ENCODE data around the gene SLIRP. TPM values are rescaled to one million over a fixed set of nuclear protein-coding genes. Genes with fewer than 3 reads are reported as not detected.
"Not testable (repeated sequence)": the region's sequence is repeated elsewhere in the genome, so short reads cannot be mapped to it uniquely, and the experiment has no call there.

The SLIRP gene
- polyA plus RNA-seq (2013, experiment 1 of 2; ENCODE audit: insufficient read length), result 103 TPM
- polyA plus RNA-seq (2013, experiment 2 of 2; ENCODE audit: insufficient read length), result 69.8 TPM

DNA sequence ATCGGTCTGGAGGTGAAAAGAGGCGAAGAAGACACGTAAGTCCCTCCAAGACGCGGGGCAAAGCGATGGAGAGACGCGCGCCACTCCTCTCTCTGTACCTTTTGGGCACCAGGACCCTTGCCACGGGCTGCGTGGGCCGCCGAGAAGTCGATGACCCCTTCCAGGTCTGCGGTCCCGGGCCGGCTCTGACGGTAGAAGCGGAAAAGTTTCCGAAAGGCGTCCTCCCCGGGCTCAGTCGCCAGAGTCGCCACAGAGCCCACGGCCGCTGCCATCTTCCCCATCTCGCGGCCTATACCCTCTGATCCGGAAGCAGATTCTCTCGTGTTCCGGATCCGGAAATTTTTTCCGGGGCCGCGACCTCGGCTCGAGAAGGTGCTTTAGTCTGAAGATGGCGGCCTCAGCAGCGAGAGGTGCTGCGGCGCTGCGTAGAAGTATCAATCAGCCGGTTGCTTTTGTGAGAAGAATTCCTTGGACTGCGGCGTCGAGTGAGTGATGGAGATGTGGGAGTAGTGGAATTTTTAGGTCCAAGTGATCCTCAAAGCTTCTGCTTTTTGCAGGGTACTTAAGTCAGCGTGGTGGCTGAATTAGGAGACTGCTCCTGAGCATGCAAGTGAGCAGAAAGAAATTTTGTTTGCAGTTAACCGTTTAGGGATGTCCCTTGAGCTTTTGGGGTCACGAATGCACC lies at the start of gene SLIRP, which contains the start of gene ALKBH1:
Gene SLIRP (plus strand): TSS at position 380 of the 685 bp plus-strand sequence. CDS start 9 bp downstream, at position 389.
Gene ALKBH1 (minus strand): TSS at position 300 of the 685 bp plus-strand sequence. CDS start 19 bp downstream, at position 281.
- DNase-seq, result peak; percentile 87

DNA sequence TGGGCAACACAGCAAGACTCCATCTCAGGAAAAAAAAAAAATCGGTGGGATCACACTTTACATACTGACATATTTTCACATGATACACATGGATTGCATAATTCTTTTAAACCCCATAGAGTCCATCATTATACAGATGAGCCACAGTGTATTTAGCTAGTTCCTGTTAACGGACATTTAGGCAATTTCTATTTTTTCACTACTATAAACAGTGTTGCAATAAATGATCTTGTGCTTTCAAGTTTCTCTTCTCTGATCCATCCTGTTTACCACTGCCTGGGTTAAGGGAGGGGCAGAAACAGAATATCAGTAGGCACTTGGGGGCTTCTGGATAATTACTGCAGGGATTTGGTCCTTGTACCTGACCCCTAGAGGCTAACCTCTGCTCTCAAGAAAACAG lies 48.1 kb upstream of the SLIRP start:
- DNase-seq, result no peak

DNA sequence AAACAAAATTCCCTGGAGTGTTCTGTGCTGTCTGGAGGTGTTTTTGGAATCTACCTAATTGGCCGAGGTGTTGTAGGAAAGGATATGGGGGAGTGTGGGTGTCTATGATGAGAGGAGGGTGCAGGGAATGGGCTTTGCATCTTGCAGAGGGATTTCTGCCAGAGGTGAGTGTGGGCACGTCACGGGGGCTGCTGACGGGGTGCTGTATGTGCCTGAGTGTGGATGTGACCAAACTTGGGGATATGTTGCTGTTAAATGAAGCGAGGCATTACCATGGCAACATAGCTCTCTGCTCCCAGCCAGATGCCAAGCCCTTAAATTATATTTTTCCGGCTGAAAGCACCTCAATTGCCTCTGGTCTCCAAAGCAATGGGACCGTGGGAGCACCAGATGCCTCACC lies 47.1 kb upstream of the SLIRP start:
- DNase-seq, result no peak

DNA sequence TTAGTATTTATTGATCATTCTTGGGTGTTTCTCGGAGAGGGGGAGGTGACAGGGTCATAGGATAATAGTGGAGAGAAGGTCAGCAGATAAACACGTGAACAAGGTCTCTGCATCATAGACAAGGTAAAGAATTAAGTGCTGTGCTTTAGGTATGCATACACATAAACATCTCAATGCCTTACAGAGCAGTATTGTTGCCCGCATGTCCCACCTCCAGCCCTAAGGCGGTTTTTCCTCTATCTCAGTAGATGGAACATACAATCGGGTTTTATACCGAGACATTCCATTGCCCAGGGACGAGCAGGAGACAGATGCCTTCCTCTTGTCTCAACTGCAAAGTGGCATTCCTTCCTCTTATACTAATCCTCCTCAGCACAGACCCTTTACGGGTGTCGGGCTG lies 46.3 kb upstream of the SLIRP start:
- DNase-seq, result not testable (repeated sequence)

DNA sequence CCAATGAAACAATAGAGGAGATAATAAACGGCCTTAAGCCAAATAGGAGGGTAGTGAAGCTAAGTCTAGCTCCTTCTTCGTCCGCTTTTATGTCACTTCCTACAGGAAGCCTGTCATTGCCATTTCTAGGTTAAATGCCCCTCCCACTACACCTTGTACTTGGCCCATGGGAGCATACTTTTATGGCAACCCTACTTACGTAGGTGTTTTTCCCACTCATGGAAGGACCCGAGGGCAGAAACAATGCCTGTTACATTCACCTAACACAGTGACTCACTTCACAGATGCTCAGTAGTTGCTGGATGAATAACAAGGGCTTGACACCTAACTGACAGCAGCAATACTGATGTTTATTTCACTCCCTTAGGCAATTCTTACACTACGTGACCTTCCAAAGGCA lies 44.6 kb upstream of the SLIRP start:
- no peak for DNase-seq

DNA sequence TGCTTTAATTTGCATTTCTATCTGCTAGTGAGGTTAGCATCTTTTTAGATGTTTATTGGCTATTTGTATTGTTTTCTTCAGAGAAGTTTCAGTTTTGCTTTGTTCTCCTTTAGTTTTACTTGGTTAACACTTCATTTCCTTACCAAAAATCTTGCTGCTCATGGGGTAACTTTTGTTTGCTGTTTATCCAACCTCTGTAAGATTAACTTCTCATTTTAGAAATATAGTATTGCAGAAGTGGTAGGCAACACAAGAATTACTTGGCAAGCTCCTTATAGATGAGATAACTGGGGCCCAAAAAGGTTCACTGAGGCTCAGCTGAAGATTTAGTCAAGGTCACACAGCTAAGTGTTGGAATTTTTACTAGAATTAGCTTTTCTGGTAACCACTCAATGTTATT lies 40.6 kb upstream of the SLIRP start:
- DNase-seq, result no peak

DNA sequence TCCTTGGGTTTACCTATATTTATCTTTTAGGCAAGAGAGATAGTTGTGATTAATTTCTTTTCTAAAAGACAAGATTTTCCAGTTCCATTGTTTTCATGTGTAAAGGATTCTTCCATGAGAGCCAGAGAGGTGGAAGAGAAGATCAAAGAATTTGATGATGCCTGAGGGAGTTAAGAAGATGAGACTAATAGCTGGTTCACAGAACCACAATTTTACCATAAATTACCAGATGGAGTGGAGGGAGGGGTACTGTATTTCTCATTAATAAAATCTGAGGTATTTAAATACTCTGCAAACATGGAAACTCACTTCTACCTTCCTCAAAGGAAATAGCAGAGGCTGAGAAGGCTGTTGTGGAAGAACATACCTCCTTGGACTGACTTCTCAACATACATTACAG lies 34.7 kb upstream of the SLIRP start:
- DNase-seq, result no peak

DNA sequence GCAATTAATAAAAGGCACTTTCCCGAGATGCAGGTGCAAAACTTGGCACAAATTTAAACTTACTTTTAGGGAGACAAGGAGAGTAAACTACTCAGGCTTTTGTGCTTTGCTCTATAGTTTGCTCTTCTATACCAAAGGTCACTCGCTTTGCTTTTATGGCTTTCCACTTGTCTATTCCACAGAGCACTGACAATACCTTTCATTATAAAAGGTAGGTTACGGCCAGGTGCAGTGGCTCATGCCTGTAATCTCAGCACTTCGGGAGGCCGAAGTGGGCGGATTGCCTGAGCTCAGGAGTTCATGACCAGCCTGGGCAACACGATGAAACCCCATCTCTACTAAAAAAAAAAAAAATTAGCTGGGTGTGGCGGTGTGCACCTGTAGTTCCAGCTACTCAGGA lies 33.0 kb upstream of the SLIRP start:
- DNase-seq, result no peak

DNA sequence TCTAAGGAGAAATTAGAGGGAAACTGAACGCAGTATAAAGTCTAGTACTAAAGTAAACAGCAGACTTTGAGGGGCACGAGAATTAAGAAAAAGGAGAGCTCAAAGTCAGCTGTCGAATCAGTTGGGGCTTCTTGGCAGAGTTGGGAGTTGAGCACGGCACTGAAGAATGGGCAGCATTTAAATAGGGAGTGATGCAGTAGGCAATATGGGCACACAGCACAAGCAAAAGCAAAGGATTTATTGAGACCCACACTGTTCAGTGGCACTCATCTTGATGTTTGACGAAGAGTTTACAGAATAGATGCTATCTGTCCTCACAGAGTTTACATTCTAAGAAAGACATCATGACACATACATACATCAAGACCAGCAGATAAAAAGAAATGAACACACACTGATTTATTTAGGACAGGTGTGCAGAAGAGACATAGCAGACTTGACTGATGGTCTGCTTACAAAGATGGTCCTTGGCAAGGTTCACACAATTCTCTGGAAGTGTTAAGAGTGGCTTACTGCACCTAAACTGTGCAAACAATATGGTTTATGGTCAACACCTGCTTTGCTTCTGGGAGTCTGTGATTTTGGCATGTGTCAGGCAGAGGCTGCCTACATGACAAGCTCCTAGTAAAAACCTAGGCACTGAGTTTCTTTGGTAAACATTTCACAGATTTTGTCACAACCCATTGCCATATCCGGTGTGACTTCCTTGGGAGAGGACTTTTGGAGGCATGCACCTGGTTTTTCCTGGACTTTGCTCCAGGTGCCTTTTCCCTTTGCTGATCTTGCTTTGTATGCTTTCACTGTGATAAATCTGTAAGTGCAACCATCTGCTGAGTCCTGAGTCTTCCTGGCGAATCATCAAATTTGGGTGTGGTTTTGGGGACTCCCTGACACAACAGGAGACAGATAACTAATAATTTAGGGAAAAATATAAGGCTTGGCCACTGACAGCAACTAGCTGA lies 26.4 kb upstream of the SLIRP start:
- peak; percentile 32 for DNase-seq

DNA sequence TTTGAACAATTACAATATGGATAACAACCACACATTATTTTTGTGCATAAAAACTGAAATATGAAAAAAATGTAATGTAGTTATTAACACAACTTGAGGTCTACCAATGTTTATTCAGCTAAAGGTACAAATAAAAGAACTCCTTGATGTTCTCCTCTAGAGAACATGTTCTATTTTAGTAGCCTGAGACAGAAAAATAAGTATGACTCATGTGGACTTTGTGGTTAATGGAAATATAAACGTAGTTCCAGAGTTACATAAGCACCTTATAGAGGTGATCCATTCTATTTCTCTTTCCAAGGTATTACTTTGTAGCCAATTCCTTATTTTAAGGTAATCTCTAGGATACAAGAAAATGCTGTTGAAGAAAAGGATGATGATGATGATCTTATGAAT lies 25.7 kb upstream of the SLIRP start:
- peak; percentile 28 for DNase-seq

DNA sequence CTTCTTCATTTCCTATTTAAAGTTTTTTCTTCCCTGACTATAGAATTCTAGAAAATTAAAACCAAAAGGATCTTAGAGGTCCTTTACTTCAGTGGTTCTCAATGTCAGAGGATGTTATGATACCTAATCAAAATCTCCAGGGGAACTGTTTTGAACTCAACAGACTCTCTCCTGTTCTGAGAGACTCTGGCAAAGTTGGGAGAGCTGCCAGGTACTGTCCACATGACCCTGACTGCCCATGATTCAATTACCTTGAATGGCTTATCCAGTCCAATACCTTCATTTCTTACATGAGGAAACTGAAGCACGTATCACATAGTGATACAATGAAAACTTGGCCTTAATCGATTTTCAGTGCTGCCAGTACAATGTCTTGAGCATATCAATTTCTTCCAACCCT lies 16.6 kb upstream of the SLIRP start:
- DNase-seq, result no peak

DNA sequence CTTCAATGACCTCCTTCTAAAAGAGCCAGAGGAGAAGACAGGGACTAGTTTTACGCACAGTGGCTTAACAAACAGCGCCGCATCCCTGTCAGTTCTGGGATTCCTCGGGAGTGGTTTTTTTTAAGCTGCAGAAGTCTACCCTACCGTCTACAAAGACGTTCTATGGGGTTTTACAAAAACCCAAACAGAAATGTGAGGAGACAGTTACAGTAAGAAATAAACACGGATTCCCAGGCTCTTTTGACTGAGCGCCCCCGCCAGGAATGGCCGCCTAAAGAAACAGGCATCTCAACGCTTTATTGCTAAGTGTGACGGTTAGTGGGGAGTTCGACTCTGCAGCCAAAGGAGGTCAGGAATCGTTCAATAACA lies 564 bp upstream of the SLIRP start:
- DNase-seq, result peak; percentile 62

DNA sequence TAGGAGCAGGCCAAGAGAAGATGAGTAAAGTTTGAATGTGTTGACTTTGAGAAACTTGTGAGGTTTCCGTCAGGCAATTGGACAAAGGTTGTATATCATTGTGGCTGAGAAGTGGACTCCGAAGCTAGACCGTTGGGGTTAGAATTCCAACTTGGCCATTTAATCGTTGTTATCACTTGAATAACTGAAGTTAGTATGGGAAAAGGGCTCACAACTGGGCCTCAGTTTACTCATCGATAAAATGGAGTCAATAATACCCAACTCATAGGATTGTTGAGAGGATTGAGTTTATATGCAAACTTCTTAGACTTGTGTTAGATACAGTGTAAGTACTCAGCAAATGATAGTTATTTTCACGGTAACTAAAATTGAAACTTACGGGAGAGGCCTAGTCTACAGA lies 846 bp downstream of the SLIRP start:
- DNase-seq, result no peak

DNA sequence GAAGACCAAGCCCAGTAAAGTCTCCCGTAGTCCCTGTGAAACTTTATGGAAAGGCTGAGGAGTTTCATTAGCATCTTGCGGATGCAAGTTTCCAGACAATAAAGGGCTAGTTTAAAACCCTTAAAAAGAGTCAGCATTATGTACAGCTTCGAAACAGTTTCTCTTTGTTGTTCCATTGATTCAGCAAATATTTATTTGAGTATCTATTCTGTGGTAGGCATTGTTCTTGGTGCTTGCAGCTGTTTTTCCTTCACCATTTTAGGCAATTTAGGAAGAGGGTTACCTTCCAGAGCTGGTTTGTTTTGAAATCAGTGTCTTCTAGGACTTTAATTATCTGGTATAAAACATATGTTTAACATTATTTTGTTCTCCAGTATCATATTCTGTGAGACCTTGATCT lies 1.5 kb downstream of the SLIRP start:
- no peak for DNase-seq

DNA sequence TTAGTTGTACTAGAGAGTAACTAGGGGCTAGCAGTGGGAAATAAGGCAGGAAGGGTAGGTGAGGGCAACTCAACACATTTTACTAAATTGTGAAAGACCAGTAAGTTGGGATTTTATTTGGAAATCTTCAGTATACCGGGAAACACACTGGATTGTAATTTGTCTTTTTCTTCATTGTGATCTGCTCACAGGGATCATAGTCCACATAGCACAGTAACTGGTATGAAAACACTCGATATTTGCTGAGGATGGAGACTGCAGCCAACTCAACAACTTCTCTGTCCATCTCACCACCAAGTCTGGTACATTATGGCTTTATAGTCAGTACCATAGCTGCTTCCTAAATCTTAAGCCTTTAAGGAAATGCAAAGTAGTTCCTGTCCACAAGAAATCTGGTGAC lies 2.5 kb downstream of the SLIRP start:
- no peak for DNase-seq

DNA sequence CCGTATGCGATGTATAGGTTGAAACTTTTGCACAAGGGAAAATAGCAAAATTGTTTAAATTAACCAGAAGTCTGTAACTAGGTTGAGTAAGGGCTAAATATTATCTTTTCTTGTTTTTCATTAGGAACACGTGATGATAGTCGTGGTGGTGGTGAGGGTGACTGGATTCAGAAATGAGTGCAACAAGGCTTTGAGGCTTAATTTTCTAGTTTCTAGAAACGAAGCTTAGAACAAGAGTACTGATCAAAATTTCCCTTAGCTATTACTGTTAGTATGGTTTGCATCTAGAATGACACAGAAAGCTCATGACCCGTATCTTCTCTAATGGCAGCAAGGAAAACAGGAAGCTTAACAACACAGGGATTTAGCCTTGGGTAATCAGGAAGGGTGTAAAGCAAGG lies 7.0 kb downstream of the SLIRP start:
- no peak for DNase-seq

DNA sequence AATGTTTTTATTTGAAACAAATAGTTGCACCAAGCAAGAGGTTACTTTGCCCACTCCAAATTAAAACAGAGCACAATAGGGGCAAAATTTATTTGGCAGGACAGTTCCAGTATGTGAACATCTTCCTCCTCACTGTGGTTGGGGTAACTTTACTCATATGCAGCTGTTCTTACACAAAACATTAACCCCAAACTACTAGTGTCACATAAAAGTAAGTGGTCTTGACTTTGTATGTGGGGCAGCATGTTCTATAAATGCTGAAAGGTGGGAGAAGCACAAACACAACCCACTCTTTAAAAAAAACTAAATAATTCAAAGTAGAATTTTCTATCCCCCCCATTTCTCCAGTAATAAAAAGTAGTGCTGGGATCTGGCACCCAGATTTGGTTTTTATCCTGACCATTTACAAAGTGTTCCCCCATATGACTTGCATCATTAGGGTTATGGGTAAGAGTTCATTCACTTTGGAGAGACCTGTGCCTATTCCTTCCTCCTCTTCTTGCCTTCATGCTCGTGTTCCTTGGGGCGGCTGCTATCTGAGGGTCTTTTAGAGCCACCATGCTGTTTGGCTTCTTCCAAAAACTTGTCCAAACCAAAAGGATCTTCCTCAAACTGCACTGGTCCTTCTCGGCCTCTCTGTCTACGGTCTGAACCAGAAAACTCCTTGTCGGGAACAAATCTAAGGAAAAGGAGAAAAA lies 9.9 kb downstream of the SLIRP start:
- DNase-seq, result no peak

DNA sequence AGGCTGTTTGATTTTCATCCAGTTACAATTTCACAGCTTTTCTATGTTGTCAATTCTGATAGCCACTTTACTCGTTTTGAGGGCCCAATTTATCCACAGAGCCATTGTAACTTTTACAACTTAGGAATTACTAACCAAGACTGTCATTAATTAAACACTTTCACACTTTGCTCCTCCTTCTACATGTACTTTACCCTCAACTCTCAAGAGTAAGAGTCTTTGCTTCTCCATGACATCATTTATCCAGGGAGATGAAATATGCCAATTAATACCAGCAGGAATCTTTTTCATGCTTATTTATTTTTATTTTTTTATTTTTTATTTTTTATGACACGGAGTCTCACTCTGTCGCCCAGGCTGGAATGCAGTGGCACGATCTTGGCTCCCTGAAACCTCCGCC lies 13.5 kb downstream of the SLIRP start:
- no peak for DNase-seq

DNA sequence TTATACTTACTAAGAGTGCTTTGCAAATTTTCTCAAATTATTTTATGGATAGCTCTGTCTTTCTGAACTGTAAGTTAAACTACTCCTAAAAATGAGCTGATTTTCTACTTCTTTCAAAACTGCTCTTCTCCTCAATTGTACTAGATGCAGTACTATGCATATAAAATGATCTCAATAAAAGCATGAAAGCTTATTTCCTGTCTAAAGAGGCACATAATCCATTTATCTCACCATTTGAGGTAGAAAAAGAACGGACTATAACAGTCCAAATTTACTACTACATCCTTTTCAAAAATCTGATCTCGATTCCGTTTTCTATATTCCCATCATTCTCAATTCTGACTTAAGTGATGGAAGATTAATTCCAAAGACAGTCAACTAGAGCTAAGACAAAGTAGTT lies 14.4 kb downstream of the SLIRP start:
- no peak for DNase-seq

DNA sequence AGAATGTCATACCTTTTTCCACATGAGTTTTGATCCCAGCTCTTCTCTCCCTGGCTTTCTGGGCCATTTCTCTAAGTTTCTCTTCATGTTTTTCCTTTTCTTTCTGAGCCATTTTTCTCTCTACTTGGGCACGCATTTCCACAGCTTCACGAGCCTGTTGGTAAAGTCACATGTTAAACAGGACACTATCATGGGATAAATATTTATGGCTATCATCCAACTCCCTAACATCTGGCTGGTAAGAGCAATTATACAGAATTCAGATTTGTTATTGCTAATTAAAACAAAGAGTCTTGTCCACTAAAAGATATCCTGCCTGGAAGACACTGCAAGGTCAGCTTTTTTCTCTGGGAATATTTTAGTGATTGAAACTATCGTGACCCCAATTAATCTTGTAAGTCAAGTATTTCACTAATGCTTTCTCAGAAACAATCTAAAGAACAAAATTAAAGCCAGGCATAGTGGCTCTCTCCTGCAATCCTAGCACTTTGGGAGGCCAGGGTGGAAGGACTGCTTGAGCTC lies 23.1 kb downstream of the SLIRP start:
- no peak for DNase-seq

DNA sequence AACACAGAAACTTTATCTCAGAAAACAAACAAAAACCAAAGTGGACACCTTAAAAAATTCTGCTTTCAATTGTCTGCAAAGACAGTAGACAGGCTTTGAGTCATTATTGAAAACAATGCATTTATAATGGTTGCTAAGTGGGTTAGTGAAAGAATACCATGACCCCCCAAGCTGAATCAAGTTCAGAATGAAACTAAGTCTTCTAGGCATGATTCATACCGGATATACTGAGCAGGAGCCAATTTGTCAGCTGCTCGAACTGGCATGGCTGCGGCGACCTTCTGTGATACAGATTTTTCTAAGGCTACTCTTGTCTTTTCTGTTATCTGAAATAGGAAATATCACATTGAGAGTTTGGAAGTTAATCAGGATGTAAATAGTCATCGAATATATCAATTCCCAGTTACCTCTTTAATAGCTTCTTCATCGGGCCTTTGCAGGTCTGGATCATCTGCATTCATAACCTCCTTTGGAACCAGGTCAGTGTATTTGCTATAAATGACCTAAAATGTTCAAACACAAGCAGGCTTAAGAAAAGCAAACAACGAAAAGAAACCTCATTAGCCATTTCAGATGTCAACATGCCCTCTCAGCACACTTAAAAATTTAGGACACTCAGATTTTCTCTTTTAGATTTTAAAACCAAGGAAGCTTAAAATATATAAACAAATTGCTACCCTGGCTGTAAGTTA lies 30.8 kb downstream of the SLIRP start:
- peak; percentile 2 for DNase-seq

DNA sequence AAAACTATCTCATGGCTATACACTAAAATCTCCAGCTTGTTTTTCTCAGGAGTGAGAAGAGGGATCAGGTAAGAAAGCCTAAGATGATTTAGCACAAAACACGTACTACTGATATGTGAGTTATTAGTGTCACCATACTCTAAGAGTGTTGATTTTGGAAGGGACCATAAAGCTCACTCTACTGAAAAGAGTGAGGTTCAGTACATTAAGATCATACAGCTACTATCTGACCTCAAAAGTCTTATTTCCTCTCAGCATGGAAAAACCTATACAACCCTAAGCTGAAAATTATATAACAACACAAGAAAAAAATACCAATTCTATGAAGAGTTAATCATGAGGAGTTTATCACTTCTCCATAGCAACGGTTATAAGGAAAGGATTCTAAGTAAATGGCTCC lies 33.5 kb downstream of the SLIRP start:
- no peak for DNase-seq

Measured in fibroblast of skin of back (primary cell).